ENCODE results near the gene CDK17. TPM values are rescaled to one million over a fixed set of nuclear protein-coding genes. Genes with fewer than 3 reads are reported as not detected.

CDK17 gene
- total RNA-seq, 4 donors from 2014 or later, result 93.5 to 105 (median 102) TPM

- Histone ChIP-seq H3K27me3 (no peaks in the 10 kb centered on the region), H3K4me1 (no peaks in the 10 kb centered on the region), H3K27ac (no peak overlapping the region), H3K36me3 (no peaks in the 10 kb centered on the region), H3K4me3 (no peak overlapping the region), H3K9me3 (no peaks in the 10 kb centered on the region)
- intact Hi-C loops (cut with DNase I; ENCODE audit: low total_unique reads), result no loop called here
- no peak for DNase-seq
- TF ChIP-seq CTCF (IDR thresholded peaks at IDR 0.05) (no peak), POLR2A (IDR thresholded peaks at IDR 0.05) (no peak)
Measured at GRCh38 chr12:96293093-96293492, 107.1 kb downstream of the CDK17 start.

GRCh38 chr12:96289067-96289466, 111.2 kb downstream of the CDK17 start:
- TF ChIP-seq CTCF (IDR thresholded peaks at IDR 0.05), result no peak
- DNase-seq, result no peak
- H3K36me3 ChIP-seq, result no peaks in the 10 kb centered on the region
- no peak overlapping the region for H3K27ac ChIP-seq
- no peaks in the 10 kb centered on the region for H3K4me1 ChIP-seq
- no peak overlapping the region for H3K4me3 ChIP-seq
- intact Hi-C loops (cut with DNase I; ENCODE audit: low total_unique reads), result no loop called here
- no peaks in the 10 kb centered on the region for H3K9me3 ChIP-seq
- H3K27me3 ChIP-seq, result no peaks in the 10 kb centered on the region

GRCh38 chr12:96285158-96285557, 115.1 kb downstream of the CDK17 start:
- DNase-seq, result no peak
- Histone ChIP-seq H3K36me3 (no peaks in the 10 kb centered on the region), H3K27ac (no peak overlapping the region), H3K4me1 (no peaks in the 10 kb centered on the region), H3K4me3 (no peak overlapping the region), H3K27me3 (no peaks in the 10 kb centered on the region), H3K9me3 (no peaks in the 10 kb centered on the region)
- intact Hi-C loops (cut with DNase I; ENCODE audit: low total_unique reads), result no loop called here
- no peak for TF ChIP-seq POLR2A (IDR thresholded peaks at IDR 0.05)
- no peak for TF ChIP-seq CTCF (IDR thresholded peaks at IDR 0.05)

GRCh38 chr12:96274331-96274730, 125.9 kb downstream of the CDK17 start:
- Histone ChIP-seq H3K36me3 (no peaks in the 10 kb centered on the region), H3K9me3 (no peaks in the 10 kb centered on the region), H3K27me3 (no peaks in the 10 kb centered on the region), H3K4me1 (no peaks in the 10 kb centered on the region), H3K27ac (peak overlapping the region in 1 of 2 donors; percentile 42), H3K4me3 (no peak overlapping the region)
- intact Hi-C loops (cut with DNase I; ENCODE audit: low total_unique reads), result no loop called here
- no peak for DNase-seq
- TF ChIP-seq POLR2A (IDR thresholded peaks at IDR 0.05) (no peak), CTCF (IDR thresholded peaks at IDR 0.05) (no peak)

GRCh38 chr12:96271469-96272199, 128.6 kb downstream of the CDK17 start:
- no peaks in the 10 kb centered on the region for H3K36me3 ChIP-seq

More at GRCh38 chr12:96271469-96272199, 128.6 kb downstream of the CDK17 start:
- intact Hi-C loops (cut with DNase I; ENCODE audit: low total_unique reads), result no loop called here
- no peaks in the 10 kb centered on the region for H3K9me3 ChIP-seq
- no peaks in the 10 kb centered on the region for H3K4me1 ChIP-seq
- TF ChIP-seq CTCF (IDR thresholded peaks at IDR 0.05) (no peak), POLR2A (IDR thresholded peaks at IDR 0.05) (no peak)
- H3K27ac ChIP-seq, result no peak overlapping the region
- H3K4me3 ChIP-seq, result no peak overlapping the region
- H3K27me3 ChIP-seq, result no peaks in the 10 kb centered on the region
- DNase-seq, result no peak

Data from uterus (tissue), 4 donors.